SHP77 (cell line): ENCODE measurements around the gene RHBDL2.
"Not testable (repeated sequence)": the region's sequence is repeated elsewhere in the genome, so short reads cannot be mapped to it uniquely, and the experiment has no call there.

Experiments used
- DNase-seq, 2 experiments: peaks; one replicate each; lab custom pipeline; 2025; lab: John Stamatoyannopoulos, UW

RHBDL2 gene

DNA sequence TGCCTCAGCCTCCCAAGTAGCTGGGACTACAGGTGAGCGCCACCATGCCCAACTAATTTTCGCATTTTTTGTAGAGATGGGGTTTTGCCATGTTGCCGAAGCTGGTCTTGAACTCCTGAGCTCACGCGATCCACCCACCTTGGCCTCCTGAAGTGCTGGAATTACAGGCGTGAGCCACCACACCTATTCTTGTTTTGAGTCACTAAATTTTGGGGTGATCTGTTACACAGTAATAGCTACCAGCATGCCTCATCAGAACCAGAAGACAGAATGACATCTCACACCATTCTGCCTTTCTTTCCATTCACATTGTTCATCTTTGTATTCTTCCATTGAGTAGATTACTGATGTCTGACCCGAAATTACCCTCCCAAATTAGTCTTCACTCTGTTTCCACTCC is 9.1 kb downstream of the RHBDL2 start:
- DNase-seq: no peak

GRCh38 chr1:38929476-38929875 is 12.2 kb downstream of the RHBDL2 start:
- DNase-seq: no peak

DNA sequence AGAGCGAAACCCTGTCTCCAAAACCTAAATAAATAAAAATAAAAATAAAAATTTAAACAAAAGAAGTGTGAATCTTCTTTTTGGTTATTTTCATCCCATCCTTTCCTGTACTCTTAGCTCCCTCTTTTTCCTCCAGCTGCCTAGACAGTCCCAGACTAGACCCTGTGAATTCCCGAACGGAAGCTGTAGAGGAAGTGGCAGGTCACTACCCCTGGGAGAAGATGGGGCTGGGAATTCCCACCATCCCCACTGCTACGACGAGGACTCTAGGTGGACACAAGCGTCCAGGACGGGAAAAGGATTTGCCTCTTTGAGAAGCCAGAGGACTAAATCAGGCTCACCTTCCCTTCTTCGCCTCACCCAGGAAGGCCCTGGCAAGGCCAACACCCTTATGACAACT is 12.6 kb downstream of the RHBDL2 start:
- DNase-seq: no peak

DNA sequence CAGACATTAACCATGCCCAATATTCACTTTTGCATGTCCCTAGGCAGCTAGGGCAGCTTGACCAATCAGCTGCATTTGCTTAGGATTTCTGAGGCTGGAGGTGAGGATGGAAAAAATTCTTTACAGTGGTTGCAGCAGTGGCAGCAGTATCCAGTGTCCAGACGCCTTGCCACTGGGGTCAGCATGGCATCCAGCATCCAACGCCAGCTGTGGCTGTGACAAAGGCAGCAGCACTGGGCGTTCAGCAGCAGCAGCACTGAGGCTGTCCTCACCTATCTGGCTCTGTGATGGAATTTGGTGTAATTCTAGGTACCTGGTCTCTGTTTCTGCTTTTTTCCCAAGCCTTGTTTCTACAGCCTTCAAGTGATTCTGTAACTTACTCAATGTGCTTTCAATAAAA is 15.5 kb downstream of the RHBDL2 start:
- no peak for DNase-seq

DNA sequence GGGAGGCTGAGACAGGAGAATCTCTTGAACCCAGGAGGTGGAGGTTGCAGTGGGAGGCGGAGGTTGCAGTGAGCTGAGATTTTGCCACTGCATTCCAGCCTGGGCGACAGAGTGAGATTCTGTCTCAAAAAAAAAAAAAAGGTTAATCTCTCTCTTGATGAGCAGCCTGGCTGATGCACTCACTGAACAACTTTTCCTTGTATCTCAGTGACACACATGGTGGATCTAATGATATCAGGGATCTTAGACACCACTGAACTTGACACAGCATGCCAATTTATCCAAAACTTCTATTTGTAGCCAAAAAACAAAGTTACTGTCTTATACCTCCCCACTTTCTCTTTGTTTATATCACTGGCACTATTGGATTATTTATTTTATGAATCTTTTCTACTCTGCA is 16.2 kb downstream of the RHBDL2 start:
- DNase-seq: no peak

DNA sequence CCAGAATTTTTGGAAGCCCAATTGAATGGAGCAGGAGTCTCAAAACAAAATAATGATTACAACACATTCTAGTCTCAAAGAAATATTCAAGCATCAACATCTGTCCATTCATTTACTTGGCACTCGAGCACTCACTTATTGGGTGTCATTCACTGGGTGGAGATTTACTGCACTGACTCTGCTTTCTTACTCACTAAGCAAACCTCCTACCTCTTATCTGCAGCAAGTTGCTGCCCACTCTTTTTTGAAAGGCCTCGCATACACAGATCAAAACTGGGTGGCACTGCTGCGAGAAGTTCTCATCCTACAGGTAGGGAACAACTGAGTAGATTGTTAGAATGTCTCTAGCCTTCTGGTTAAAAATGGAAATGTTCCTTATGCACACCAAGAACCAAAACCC is 18.0 kb downstream of the RHBDL2 start:
- DNase-seq: no peak

DNA sequence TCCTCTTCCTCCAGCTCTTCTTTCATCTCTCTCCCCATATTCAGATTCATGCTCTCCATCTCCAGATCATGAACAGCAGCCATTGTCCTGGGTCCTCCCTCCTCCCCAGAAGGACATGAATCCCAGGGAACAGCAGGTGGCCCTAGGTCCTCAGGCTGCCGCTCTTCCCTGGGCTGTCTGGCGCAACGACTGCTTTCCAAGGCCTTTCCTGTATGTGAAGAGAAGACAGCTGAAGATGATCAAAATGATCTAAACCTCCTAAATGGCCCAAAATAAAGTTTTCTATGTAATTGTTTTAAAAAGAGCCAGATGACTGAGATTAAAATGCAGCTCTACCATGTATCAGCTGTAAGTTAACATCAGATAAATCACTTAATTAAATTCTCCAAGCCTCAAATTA is 22.5 kb downstream of the RHBDL2 start:
- DNase-seq: peak; percentile 2 to 6

- no peak for DNase-seq
Measured at GRCh38 chr1:38918568-38918967, 23.1 kb downstream of the RHBDL2 start.

- no peak for DNase-seq
Measured at GRCh38 chr1:38917772-38918171, 23.9 kb downstream of the RHBDL2 start.

GRCh38 chr1:38917337-38917736 is 24.3 kb downstream of the RHBDL2 start:
- no peak for DNase-seq

DNA sequence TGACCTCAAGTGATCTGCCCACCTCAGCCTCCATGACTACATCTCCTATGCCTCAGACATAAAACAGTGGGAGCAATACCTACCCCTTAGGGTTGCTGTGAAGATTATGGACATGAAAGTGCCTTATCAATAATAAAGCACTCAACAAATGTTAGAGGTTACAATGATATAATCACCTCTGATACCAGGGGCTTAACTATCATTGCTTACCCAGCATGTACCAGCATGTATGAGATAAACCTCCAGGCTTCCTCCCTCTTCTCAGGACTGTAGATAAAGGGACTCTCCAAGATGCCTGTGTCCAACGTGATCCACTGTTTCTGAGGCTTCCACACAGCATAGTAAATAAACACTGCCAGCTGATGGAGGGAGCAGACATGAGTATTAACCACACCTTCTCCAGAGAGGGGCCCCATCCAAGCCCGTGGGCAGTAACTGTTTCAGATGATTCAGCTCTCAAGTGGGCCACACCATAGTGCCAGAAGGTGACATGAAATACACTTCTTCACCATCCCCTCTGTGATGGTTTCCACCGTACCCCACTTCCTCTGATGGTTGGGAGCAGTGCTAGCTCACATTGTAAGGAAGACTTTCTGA is 26.2 kb downstream of the RHBDL2 start:
- no peak for DNase-seq

- not testable (repeated sequence) for DNase-seq
Measured at GRCh38 chr1:38914908-38915307, 26.7 kb downstream of the RHBDL2 start.

GRCh38 chr1:38908821-38909220 is 32.8 kb downstream of the RHBDL2 start:
- DNase-seq: no peak

GRCh38 chr1:38905985-38906384 is 35.6 kb downstream of the RHBDL2 start:
- no peak for DNase-seq

DNA sequence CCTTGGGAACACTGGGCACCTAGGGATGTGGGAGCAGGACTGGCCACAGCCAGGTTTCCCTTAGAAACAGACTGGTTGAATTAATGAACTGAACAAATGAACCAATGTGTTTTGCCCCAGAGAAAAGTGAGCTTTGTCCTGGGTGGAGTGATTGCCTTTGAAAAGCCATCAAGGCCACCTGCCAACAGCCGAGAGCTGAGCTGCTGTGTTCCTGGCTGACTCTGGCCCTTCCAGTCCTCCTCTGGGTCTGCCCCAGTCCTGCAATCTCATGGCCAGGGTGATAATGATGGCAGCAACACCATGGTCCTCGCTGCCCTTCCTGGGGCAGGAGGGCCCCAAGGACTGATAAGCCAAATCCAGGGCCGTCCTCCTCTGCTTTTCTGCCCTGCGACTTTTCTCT is 42.1 kb downstream of the RHBDL2 start:
- no peak for DNase-seq

DNA sequence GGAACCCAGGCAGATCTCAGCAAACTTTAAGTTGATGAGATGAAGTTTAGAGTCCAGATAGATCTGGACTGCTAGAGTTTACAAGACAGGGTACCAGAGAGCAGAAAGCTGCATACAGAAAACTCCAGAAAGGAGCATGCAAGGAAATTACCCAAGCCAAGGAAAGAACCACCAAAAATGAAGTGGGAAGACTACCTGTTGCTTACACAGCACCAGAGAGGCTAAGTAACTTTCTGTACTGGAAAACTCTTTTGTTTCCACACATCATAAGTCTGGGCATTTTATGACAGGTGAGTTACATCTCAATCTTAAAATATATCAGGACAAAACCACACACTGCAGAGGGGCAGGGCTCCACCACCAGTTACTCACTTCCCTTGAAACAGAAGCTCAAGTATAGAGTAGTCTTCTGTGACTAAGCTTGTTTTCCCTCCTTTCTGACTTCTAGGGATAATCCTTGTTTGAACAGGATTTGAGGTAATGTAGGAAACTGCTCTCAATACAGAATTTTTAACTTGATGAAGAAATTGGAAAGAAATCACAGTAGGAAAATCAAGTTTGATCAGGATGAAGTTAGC is 42.9 kb downstream of the RHBDL2 start:
- no peak for DNase-seq

DNA sequence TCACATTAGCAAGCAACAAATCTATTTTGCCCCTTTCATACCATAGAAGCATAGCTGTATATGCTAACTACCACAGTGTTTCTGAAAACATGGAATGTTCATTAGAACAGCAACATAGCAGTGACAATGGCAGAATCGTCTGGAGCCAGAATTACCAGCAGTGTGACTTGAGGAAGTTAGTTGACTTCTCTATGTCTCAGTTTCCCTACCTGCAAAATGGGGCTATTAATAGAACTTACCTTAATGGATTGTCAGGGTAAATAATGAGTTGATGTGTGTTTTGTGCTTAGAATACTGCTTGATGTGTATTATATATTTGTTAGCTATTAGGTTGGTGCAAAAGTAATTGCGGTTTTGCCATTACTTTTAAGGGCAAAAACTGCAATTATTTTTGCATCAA is 45.5 kb downstream of the RHBDL2 start:
- DNase-seq: no peak

GRCh38 chr1:38892976-38893375 is 48.7 kb downstream of the RHBDL2 start:
- no peak for DNase-seq

GRCh38 chr1:38891753-38892152 is 49.9 kb downstream of the RHBDL2 start:
- DNase-seq: no peak

GRCh38 chr1:38889589-38889988 is 52.0 kb downstream of the RHBDL2 start:
- DNase-seq: no peak

DNA sequence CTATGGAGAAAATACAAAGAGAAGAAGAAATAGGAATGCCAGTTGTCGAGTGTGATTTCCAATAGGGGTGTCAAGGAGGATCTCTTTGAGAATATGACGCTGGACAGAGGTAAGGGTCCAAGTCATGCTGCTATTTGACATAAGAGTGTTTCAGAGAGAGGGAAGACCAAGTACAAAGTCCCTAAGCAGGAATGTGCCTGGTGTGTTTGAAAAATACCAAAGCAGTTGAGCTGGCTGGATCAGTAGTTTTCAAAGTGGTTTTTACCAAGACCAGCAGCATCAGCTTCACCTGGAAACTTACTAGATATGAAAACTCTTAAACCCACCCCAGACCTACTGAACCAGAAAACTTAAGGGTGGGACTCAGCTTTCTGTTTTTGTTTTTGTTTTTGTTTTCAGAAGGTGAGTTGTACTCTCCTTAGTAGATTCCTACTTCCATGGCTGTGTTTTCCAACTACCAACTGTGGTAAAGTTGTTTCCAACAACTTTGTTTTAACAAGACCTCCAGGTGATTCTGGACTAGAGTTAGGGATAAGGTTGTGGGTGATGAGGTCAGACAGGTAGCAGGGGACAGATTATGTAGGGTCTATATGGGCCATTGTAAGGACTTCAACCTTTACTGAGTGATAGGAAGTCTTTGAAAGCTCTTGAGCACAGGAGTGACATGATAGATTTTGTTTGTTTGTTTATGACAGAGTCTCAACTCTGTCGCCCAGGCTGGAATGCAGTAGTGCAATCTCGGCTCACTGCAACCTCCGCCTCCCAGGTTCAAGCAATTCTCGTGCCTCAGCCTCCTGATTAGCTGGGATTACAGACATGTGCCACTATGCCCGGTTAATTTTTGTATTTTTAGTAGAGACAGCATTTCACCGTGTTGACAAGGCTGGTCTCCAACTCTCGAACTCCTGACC is 53.0 kb downstream of the RHBDL2 start:
- DNase-seq: no peak

DNA sequence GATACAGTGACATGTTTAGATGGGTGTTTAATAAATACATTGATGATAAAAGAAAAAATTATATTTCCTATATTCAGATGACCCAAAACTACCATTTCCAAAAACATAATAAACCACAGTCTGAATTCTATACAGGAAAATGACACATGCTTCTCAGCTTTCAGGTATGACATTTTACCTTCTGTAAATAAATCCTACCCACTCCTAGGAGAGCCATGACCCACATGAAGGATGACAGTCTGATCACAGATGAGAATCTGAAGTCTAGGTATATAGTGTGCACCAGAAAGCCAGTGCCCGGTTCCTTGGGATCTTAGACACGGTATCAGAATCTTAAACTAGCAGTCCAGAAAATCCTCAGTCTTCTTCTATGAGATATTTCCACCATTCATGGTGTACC is 56.5 kb downstream of the RHBDL2 start:
- no peak for DNase-seq

- DNase-seq: no peak
Measured at GRCh38 chr1:38881487-38881886, 60.1 kb downstream of the RHBDL2 start, which contains the start of gene GJA9. Gene GJA9 (minus strand): TSS chr1:38881587. CDS start chr1:38876098, 5,489 bp downstream.
